PC-3 (cell line): ENCODE results near the gene ZNF275. TPM values are rescaled to one million over a fixed set of nuclear protein-coding genes. Genes with fewer than 3 reads are reported as not detected.

ENCODE experiments used
- ATAC-seq: fragments of 200-7000 bp; cut with Tn5 transposase; 2 replicates; pipeline ENCODE4 v1.9.1; 2020; ENCODE audit warnings: mild to moderate bottlenecking, moderate library complexity
- BruUV-seq: library from RNA; stranded (reverse); fragments of 400-500 nt; replicated peaks from 2 replicates; lab custom pipeline; 2021; lab: Mats Ljungman, UMichigan
- CTCF ChIA-PET: fragments of 300-600 bp; sonication (Branson Sonifier 250); formaldehyde crosslinking; loops from one replicate; lab custom pipeline; 2022; ENCODE audit warnings: antibody characterized with exemption; lab: Charles Lee
- POLR2A ChIA-PET: fragments of 300-600 bp; sonication (Branson Sonifier 250); formaldehyde crosslinking; loops from one replicate; lab custom pipeline; 2022; ENCODE audit warnings: antibody characterized with exemption; ENCODE audit not compliant: unreplicated experiment; lab: Charles Lee
- DNase-seq: peaks from one replicate; pipeline ENCODE4 v3.0.0-alpha.2; 2015
- H2AFZ ChIP-seq: fragments of 300-600 bp; sonication (generic); 2 replicates; pipeline ENCODE4 v1.6.0; 2016; ENCODE audit warnings: antibody characterized with exemption, low read length
- H3F3A ChIP-seq: fragments of 300-600 bp; sonication (generic); one replicate; pipeline ENCODE4 v1.6.0; 2017; ENCODE audit warnings: antibody characterized with exemption, low read length, control low read depth, mild to moderate bottlenecking; ENCODE audit not compliant: unreplicated experiment
- H3K27ac ChIP-seq: fragments of 300-600 bp; sonication (generic); 2 replicates; pipeline ENCODE4 v1.5.1; 2016; ENCODE audit warnings: mild to moderate bottlenecking, low read length
- H3K27me3 ChIP-seq: fragments of 300-600 bp; sonication (generic); 2 replicates; pipeline ENCODE4 v1.6.1; 2016; ENCODE audit warnings: low read length, mixed read lengths
- H3K36me3 ChIP-seq: fragments of 300-600 bp; sonication (generic); 2 replicates; pipeline ENCODE4 v1.6.1; 2016; ENCODE audit warnings: low read depth, mixed run types, low read length, mixed read lengths
- H3K4me1 ChIP-seq: fragments of 300-600 bp; sonication (generic); 2 replicates; pipeline ENCODE4 v1.5.1; 2016; ENCODE audit warnings: low read length; ENCODE audit not compliant: insufficient read depth
- H3K4me2 ChIP-seq: fragments of 300-600 bp; sonication (generic); 2 replicates; pipeline ENCODE4 v1.6.0; 2016; ENCODE audit warnings: low read length
- H3K4me3 ChIP-seq: fragments of 300-600 bp; sonication (generic); 2 replicates; pipeline ENCODE4 v1.5.1; 2016; ENCODE audit warnings: mild to moderate bottlenecking, low read length, mixed read lengths
- H3K79me2 ChIP-seq: fragments of 300-600 bp; sonication (generic); 2 replicates; pipeline ENCODE4 v1.6.1; 2017; ENCODE audit warnings: low read length, mixed read lengths
- H3K9ac ChIP-seq: fragments of 300-600 bp; sonication (generic); 2 replicates; pipeline ENCODE4 v1.6.0; 2016; ENCODE audit warnings: mild to moderate bottlenecking, low read length
- H3K9me2 ChIP-seq: fragments of 300-600 bp; sonication (generic); replicated peaks from 2 replicates; pipeline ENCODE4 v1.6.1; 2016; ENCODE audit warnings: mixed run types, low read length, mixed read lengths
- H3K9me3 ChIP-seq: fragments of 300-600 bp; sonication (generic); 2 replicates; pipeline ENCODE4 v1.6.1; 2016; ENCODE audit warnings: low read length, mixed read lengths
- H4K20me1 ChIP-seq: fragments of 300-600 bp; sonication (generic); 2 replicates; pipeline ENCODE4 v1.6.1; 2016; ENCODE audit warnings: low read length, mixed read lengths
- EZH2 ChIP-seq: fragments of 300-600 bp; sonication (generic); IDR thresholded peaks from one replicate; pipeline ENCODE4 v1.6.1; 2017; ENCODE audit warnings: antibody characterized with exemption, mild to moderate bottlenecking, low read length; ENCODE audit not compliant: unreplicated experiment
- EZH2phosphoT487 ChIP-seq: fragments of 300-600 bp; sonication (generic); IDR thresholded peaks from 2 replicates; pipeline ENCODE4 v1.6.1; 2018; ENCODE audit warnings: mild to moderate bottlenecking, antibody characterized with exemption, low read length, borderline replicate concordance
- intact Hi-C: fragments of 100-400 bp; cut with micrococcal nuclease; formaldehyde crosslinking; loops from 2 replicates; pipeline ENCODE4 v1.9.0; 2023
- total RNA-seq: library from RNA; depleted of rRNA; stranded (reverse); fragments of >200 nt; gene quantifications from 2 replicates; pipeline ENCODE4 v1.2.3, GENCODE V29; 2014
- TF ChIP-seq, protein P1 (sequence below): fragments of 300-600 bp; sonication (generic); conservative IDR thresholded peaks from 2 replicates; pipeline ENCODE4 v1.5.1; 2017; ENCODE audit warnings: antibody characterized with exemption, low read depth, mild to moderate bottlenecking, low read length

Gene ZNF275
- total RNA-seq, 1 experiment from 2014 or later: 7.1 TPM

DNA sequence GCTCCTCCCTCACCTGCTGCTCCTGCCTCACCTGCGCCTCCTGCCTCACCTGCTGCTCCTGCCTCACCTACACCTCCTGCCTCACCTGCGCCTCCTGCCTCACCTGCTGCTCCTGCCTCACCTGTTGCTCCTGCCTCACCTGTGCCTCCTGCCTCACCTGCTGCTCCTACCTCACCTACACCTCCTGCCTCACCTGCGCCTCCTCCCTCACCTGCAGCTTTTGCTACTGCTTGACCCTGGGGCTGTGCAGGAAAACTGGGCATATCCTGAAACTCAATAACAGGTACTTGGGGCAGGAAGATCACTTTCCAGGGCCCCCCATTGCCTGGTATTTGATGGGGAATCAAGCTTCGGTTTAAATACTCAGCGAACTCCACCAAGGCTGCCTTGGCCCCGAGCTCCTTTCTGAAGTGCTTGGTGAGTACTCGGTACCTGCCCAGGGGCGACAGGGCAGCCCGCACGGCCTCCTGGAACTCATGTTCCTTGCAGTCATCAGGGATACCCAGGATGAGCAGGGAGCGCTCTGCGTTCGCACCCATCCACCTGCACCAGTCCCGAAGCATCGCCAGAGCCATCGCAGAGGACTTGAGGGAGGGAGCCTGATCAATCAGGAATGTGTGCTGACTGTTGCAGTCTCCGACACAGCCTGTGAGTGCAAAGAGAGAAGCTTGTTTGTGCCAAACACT lies 64.5 kb downstream of the ZNF275 start:
- intact Hi-C loops: no loop called here
- Histone ChIP-seq H3K9me2 (no peaks in the 10 kb centered on the region), H3K27me3 (peaks cover 15% of the 10 kb centered on the region), H3K9me3 (no peaks in the 10 kb centered on the region), H3K4me2 (no peak overlapping the region), H4K20me1 (no peaks in the 10 kb centered on the region), H2AFZ (no peak overlapping the region), H3K4me1 (no peaks in the 10 kb centered on the region), H3K4me3 (no peak overlapping the region), H3K36me3 (no peaks in the 10 kb centered on the region), H3K79me2 (no peaks in the 10 kb centered on the region), H3K9ac (no peak overlapping the region), H3F3A (no peaks in the 10 kb centered on the region), H3K27ac (no peak overlapping the region)
- no TSS peak for BruUV-seq
- no peak for DNase-seq
- ChIA-PET POLR2A (no interaction called here), CTCF (no interaction called here)
- no peak for ATAC-seq
- no peak for TF ChIP-seq EZH2phosphoT487
- TF ChIP-seq, protein P1, sequence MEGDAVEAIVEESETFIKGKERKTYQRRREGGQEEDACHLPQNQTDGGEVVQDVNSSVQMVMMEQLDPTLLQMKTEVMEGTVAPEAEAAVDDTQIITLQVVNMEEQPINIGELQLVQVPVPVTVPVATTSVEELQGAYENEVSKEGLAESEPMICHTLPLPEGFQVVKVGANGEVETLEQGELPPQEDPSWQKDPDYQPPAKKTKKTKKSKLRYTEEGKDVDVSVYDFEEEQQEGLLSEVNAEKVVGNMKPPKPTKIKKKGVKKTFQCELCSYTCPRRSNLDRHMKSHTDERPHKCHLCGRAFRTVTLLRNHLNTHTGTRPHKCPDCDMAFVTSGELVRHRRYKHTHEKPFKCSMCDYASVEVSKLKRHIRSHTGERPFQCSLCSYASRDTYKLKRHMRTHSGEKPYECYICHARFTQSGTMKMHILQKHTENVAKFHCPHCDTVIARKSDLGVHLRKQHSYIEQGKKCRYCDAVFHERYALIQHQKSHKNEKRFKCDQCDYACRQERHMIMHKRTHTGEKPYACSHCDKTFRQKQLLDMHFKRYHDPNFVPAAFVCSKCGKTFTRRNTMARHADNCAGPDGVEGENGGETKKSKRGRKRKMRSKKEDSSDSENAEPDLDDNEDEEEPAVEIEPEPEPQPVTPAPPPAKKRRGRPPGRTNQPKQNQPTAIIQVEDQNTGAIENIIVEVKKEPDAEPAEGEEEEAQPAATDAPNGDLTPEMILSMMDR: no peak
- no peak for TF ChIP-seq EZH2

GRCh38 chrX:153400146-153401132 lies 66.5 kb downstream of the ZNF275 start:
- Histone ChIP-seq H3K27ac (no peak overlapping the region), H3K4me2 (no peak overlapping the region), H4K20me1 (no peaks in the 10 kb centered on the region), H3K9me2 (no peaks in the 10 kb centered on the region), H3F3A (no peaks in the 10 kb centered on the region), H3K79me2 (no peaks in the 10 kb centered on the region), H3K9me3 (no peaks in the 10 kb centered on the region), H3K4me3 (no peak overlapping the region), H3K9ac (no peak overlapping the region), H2AFZ (no peak overlapping the region), H3K4me1 (no peaks in the 10 kb centered on the region), H3K27me3 (peaks cover 21% of the 10 kb centered on the region), H3K36me3 (no peaks in the 10 kb centered on the region)
- peak; percentile 49 for DNase-seq
- peak; percentile 50 for ATAC-seq
- ChIA-PET POLR2A (no interaction called here), CTCF (no interaction called here)
- TF ChIP-seq EZH2phosphoT487 (no peak), EZH2 (no peak)
- TF ChIP-seq, protein P1: peak; percentile 95
- intact Hi-C loops: no loop called here
- no TSS peak for BruUV-seq
